ENCODE results near the gene DPYD.

GRCh38 chr1:97500760-97501159 is 420.1 kb downstream of the DPYD start:
- TF ChIP-seq POLR2A (IDR thresholded peaks at IDR 0.05; ENCODE audit: low read depth, low read length), result no peak
- TF ChIP-seq TAF1 (IDR thresholded peaks at IDR 0.05; ENCODE audit: low read depth, low read length), result no peak
